Endothelial cell (in vitro differentiated cells): Measurements from ENCODE around the gene TMEM236. TPM values are rescaled to one million over a fixed set of nuclear protein-coding genes. Genes with fewer than 3 reads are reported as not detected.
"Not testable (repeated sequence)": the region's sequence is repeated elsewhere in the genome, so short reads cannot be mapped to it uniquely, and the experiment has no call there.

Source experiments
- DNase-seq: peaks from one replicate; pipeline ENCODE4 v3.0.0; 2021; ENCODE audit warnings: low spot score
- H3K27ac Mint-ChIP-seq: one replicate; pipeline ENCODE4 v1.8.0; 2021; ENCODE audit warnings: mixed read lengths, inconsistent platforms; ENCODE audit not compliant: unreplicated experiment
- H3K27me3 Mint-ChIP-seq: one replicate; pipeline ENCODE4 v1.8.0; 2021; ENCODE audit warnings: mild to moderate bottlenecking, moderate library complexity, mixed read lengths, inconsistent platforms; ENCODE audit not compliant: unreplicated experiment
- H3K36me3 Mint-ChIP-seq: one replicate; pipeline ENCODE4 v1.8.0; 2021; ENCODE audit warnings: mild to moderate bottlenecking, low read depth, mixed read lengths, inconsistent platforms; ENCODE audit not compliant: unreplicated experiment
- H3K4me1 Mint-ChIP-seq: one replicate; pipeline ENCODE4 v1.8.0; 2021; ENCODE audit warnings: mild to moderate bottlenecking, mixed read lengths, inconsistent platforms; ENCODE audit not compliant: unreplicated experiment
- H3K4me3 Mint-ChIP-seq: one replicate; pipeline ENCODE4 v1.8.0; 2021; ENCODE audit warnings: mild to moderate bottlenecking, mixed read lengths, inconsistent platforms; ENCODE audit not compliant: unreplicated experiment
- H3K9me3 Mint-ChIP-seq: one replicate; pipeline ENCODE4 v1.8.0; 2021; ENCODE audit warnings: mixed read lengths, inconsistent platforms; ENCODE audit not compliant: unreplicated experiment
- CTCF ChIP-seq: fragments of 200-600 bp; sonication (generic); IDR thresholded peaks from one replicate; pipeline ENCODE4 v1.5.0; 2021; ENCODE audit warnings: antibody characterized with exemption; ENCODE audit not compliant: unreplicated experiment
- total RNA-seq: library from RNA; stranded (reverse); fragmentation: NEBNext Ultra II Directional; extraction: Animal tissue kit (Norgen Biotek cat#: 25700); gene quantifications from one replicate; pipeline ENCODE4 v1.2.1, GENCODE V29; 2021; ENCODE audit not compliant: unreplicated experiment

Gene TMEM236
- total RNA-seq, 1 donor from 2014 or later = 0.05 TPM

GRCh38 chr10:17712053-17712452, 39.9 kb upstream of the TMEM236 start:
- DNase-seq = no peak
- Mint-ChIP-seq H3K4me1 (peaks cover 12% of the 10 kb centered on the region), H3K9me3 (no peaks in the 10 kb centered on the region), H3K4me3 (no peak overlapping the region), H3K27me3 (no peaks in the 10 kb centered on the region), H3K27ac (peak overlapping the region; percentile 43), H3K36me3 (peaks cover 17% of the 10 kb centered on the region)
- TF ChIP-seq CTCF = no peak

- Mint-ChIP-seq H3K36me3 (peaks cover 19% of the 10 kb centered on the region), H3K27ac (peak overlapping the region; percentile 43), H3K4me3 (peak overlapping the region; percentile 28)
Observed at GRCh38 chr10:17712717-17713471, 39.1 kb upstream of the TMEM236 start.

GRCh38 chr10:17713758-17714157, 38.2 kb upstream of the TMEM236 start:
- DNase-seq = no peak
- no peak for TF ChIP-seq CTCF
- Mint-ChIP-seq H3K4me1 (peaks cover 12% of the 10 kb centered on the region), H3K4me3 (no peak overlapping the region), H3K36me3 (peaks cover 22% of the 10 kb centered on the region), H3K27me3 (no peaks in the 10 kb centered on the region), H3K9me3 (no peaks in the 10 kb centered on the region), H3K27ac (no peak overlapping the region)

More at GRCh38 chr10:17712717-17713471, 39.1 kb upstream of the TMEM236 start:
- TF ChIP-seq CTCF = no peak
- Mint-ChIP-seq H3K27me3 (no peaks in the 10 kb centered on the region), H3K9me3 (no peaks in the 10 kb centered on the region), H3K4me1 (peaks cover 12% of the 10 kb centered on the region)
- no peak for DNase-seq

GRCh38 chr10:17716161-17716560, 35.8 kb upstream of the TMEM236 start:
- Mint-ChIP-seq H3K4me1 (peaks cover 10% of the 10 kb centered on the region), H3K9me3 (no peaks in the 10 kb centered on the region), H3K27me3 (no peaks in the 10 kb centered on the region), H3K36me3 (peaks cover 23% of the 10 kb centered on the region), H3K4me3 (no peak overlapping the region), H3K27ac (no peak overlapping the region)
- TF ChIP-seq CTCF = no peak
- no peak for DNase-seq

GRCh38 chr10:17722317-17723014, 29.5 kb upstream of the TMEM236 start:
- H3K4me3 Mint-ChIP-seq, H3K9me3 Mint-ChIP-seq, H3K27ac Mint-ChIP-seq, H3K4me1 Mint-ChIP-seq, DNase-seq, H3K27me3 Mint-ChIP-seq: not testable (repeated sequence)
- peaks cover 27% of the 10 kb centered on the region for H3K36me3 Mint-ChIP-seq
